Measurements from ENCODE around the gene UNC5A. TPM values are rescaled to one million over a fixed set of nuclear protein-coding genes. Genes with fewer than 3 reads are reported as not detected.

Gene UNC5A
- total RNA-seq, 1 donor from 2014 or later: not detected

DNA sequence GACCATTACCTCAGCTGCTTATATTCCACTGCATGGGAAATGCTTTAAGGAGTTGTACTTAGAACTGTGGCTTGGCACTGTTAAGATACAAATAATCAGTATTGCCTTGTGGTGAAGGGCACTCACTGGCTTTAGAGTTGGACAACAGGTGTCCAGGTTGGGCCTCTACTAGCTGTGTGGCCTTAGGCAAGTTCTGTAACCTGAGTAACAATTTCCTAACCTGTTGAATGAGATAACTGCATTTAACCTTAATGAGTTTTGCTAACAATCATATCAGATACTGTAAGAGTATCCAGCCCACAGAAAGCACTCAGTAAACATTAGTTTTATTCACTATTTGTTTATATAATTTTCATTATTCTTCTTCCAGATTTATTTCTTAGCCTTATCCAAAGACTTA, 106.0 kb downstream of the UNC5A start:
- no peaks in the 10 kb centered on the region for H3K9me3 Mint-ChIP-seq (ENCODE audit: unreplicated experiment)
- no peaks in the 10 kb centered on the region for H3K4me1 Mint-ChIP-seq (ENCODE audit: unreplicated experiment)
- TF ChIP-seq, protein P1, sequence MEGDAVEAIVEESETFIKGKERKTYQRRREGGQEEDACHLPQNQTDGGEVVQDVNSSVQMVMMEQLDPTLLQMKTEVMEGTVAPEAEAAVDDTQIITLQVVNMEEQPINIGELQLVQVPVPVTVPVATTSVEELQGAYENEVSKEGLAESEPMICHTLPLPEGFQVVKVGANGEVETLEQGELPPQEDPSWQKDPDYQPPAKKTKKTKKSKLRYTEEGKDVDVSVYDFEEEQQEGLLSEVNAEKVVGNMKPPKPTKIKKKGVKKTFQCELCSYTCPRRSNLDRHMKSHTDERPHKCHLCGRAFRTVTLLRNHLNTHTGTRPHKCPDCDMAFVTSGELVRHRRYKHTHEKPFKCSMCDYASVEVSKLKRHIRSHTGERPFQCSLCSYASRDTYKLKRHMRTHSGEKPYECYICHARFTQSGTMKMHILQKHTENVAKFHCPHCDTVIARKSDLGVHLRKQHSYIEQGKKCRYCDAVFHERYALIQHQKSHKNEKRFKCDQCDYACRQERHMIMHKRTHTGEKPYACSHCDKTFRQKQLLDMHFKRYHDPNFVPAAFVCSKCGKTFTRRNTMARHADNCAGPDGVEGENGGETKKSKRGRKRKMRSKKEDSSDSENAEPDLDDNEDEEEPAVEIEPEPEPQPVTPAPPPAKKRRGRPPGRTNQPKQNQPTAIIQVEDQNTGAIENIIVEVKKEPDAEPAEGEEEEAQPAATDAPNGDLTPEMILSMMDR (IDR thresholded peaks at IDR 0.05; ENCODE audit: unreplicated experiment): no peak
- H3K36me3 Mint-ChIP-seq (ENCODE audit: low read depth, unreplicated experiment): peaks cover 8% of the 10 kb centered on the region
- H3K27ac Mint-ChIP-seq (ENCODE audit: unreplicated experiment): no peak overlapping the region
- DNase-seq (ENCODE audit: low spot score): no peak
- H3K4me3 Mint-ChIP-seq (ENCODE audit: unreplicated experiment): no peak overlapping the region
- no peaks in the 10 kb centered on the region for H3K27me3 Mint-ChIP-seq (ENCODE audit: unreplicated experiment)

- Mint-ChIP-seq H3K27me3 (ENCODE audit: unreplicated experiment) (no peaks in the 10 kb centered on the region), H3K36me3 (ENCODE audit: low read depth, unreplicated experiment) (peaks cover 8% of the 10 kb centered on the region), H3K4me1 (ENCODE audit: unreplicated experiment) (no peaks in the 10 kb centered on the region), H3K9me3 (ENCODE audit: unreplicated experiment) (no peaks in the 10 kb centered on the region), H3K4me3 (ENCODE audit: unreplicated experiment) (peak overlapping the region; percentile 6), H3K27ac (ENCODE audit: unreplicated experiment) (no peak overlapping the region)
- TF ChIP-seq, protein P1 (IDR thresholded peaks at IDR 0.05; ENCODE audit: unreplicated experiment): no peak
- DNase-seq (ENCODE audit: low spot score): no peak
These were observed 108.3 kb downstream of the UNC5A start for GRCh38 chr5:176918613-176919012.

DNA sequence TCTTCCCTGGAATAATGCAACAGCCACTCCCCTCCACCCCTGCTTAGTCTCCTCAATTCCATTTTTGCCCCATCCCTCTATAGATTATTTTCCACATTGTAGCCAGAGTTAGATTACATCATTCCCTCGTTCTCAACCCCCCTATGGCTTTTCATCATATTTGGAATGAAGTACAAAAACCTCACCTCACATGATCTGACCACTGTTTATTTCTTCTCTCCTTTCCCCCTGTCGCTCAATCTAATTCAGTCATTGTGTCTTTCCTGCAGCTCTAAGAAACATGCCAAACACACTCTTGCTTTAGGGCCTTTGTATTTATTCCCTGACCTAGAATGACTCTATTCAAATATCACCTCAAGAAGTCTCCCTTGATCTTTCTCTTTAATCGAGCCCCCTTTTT, 111.4 kb downstream of the UNC5A start:
- peaks cover 8% of the 10 kb centered on the region for H3K36me3 Mint-ChIP-seq (ENCODE audit: low read depth, unreplicated experiment)
- TF ChIP-seq, protein P1 (IDR thresholded peaks at IDR 0.05; ENCODE audit: unreplicated experiment): no peak
- no peaks in the 10 kb centered on the region for H3K4me1 Mint-ChIP-seq (ENCODE audit: unreplicated experiment)
- DNase-seq (ENCODE audit: low spot score): no peak
- no peak overlapping the region for H3K27ac Mint-ChIP-seq (ENCODE audit: unreplicated experiment)
- no peaks in the 10 kb centered on the region for H3K27me3 Mint-ChIP-seq (ENCODE audit: unreplicated experiment)
- H3K4me3 Mint-ChIP-seq (ENCODE audit: unreplicated experiment): no peak overlapping the region
- no peaks in the 10 kb centered on the region for H3K9me3 Mint-ChIP-seq (ENCODE audit: unreplicated experiment)

DNA sequence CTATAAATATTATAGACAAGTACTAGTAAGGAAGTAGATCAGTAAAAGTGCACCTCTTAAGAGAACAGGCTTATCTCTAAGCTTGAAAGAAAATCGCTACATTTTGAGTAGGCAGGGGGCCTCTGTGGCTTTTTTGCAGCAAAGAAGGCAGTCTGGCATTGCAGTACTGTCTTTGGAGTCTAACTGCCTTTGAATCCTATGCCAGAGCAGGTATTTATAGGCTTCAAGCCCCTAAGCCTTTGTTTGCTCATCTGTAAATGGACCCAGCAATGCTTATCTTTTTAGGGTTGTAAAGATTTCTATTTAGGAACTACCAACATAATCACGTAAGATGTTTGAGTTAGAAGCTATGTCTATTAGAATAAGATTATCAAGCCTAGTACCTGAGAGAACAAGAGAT, 112.5 kb downstream of the UNC5A start:
- Mint-ChIP-seq H3K4me1 (ENCODE audit: unreplicated experiment) (no peaks in the 10 kb centered on the region), H3K27ac (ENCODE audit: unreplicated experiment) (no peak overlapping the region), H3K36me3 (ENCODE audit: low read depth, unreplicated experiment) (peaks cover 8% of the 10 kb centered on the region), H3K4me3 (ENCODE audit: unreplicated experiment) (no peak overlapping the region), H3K27me3 (ENCODE audit: unreplicated experiment) (no peaks in the 10 kb centered on the region), H3K9me3 (ENCODE audit: unreplicated experiment) (no peaks in the 10 kb centered on the region)
- TF ChIP-seq, protein P1 (IDR thresholded peaks at IDR 0.05; ENCODE audit: unreplicated experiment): no peak
- no peak for DNase-seq (ENCODE audit: low spot score)

DNA sequence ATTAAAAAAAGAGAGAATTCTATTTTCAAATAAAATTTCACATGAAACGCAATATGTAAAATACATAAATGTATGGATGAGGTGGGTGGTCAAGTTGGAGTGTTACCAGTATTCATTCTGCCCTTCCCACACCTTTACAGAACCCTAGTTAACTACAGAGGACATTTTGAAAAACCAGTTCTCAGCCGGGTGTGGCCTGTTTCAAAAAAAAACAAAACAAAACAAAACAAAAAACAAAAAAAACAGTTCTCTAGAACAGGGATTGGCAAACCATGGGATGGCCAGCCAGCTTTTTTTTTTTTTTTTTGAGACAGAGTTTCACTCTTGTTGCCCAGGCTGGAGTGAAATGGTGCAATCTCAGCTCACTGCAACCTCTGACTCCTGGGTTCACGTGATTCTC, 117.2 kb downstream of the UNC5A start:
- TF ChIP-seq, protein P1 (IDR thresholded peaks at IDR 0.05; ENCODE audit: unreplicated experiment): no peak
- no peak for DNase-seq (ENCODE audit: low spot score)
- Mint-ChIP-seq H3K36me3 (ENCODE audit: low read depth, unreplicated experiment) (peaks cover 10% of the 10 kb centered on the region), H3K27me3 (ENCODE audit: unreplicated experiment) (no peaks in the 10 kb centered on the region), H3K4me3 (ENCODE audit: unreplicated experiment) (no peak overlapping the region), H3K9me3 (ENCODE audit: unreplicated experiment) (no peaks in the 10 kb centered on the region), H3K27ac (ENCODE audit: unreplicated experiment) (no peak overlapping the region), H3K4me1 (ENCODE audit: unreplicated experiment) (no peaks in the 10 kb centered on the region)

All from endothelial cell (in vitro differentiated cells).